SK-N-MC (cell line): Measurements from ENCODE around the gene VWC2L.

ENCODE experiments used
- EZH2 ChIP-seq: fragments of 200-600 bp; sonication (generic); IDR thresholded peaks from one replicate; pipeline ENCODE4 v1.6.1; 2017; ENCODE audit warnings: antibody characterized with exemption
- POLR2AphosphoS5 ChIP-seq: IDR thresholded peaks from 2 replicates; pipeline ENCODE4 v1.6.1; 2012; ENCODE audit warnings: mild to moderate bottlenecking, low read depth, low read length, borderline replicate concordance

GRCh38 chr2:214591366-214591765, 180.5 kb downstream of the VWC2L start:
- no peak for TF ChIP-seq POLR2AphosphoS5
- no peak for TF ChIP-seq EZH2
